ENCODE data around the gene TRIM2. TPM values are rescaled to one million over a fixed set of nuclear protein-coding genes. Genes with fewer than 3 reads are reported as not detected.

Gene TRIM2
- total and polyA plus RNA-seq, 2 of the 8 experiments (the other 6 are each of a cell fraction or from before 2014, with no cell fraction given), result 34.0 to 59.8 TPM

DNA sequence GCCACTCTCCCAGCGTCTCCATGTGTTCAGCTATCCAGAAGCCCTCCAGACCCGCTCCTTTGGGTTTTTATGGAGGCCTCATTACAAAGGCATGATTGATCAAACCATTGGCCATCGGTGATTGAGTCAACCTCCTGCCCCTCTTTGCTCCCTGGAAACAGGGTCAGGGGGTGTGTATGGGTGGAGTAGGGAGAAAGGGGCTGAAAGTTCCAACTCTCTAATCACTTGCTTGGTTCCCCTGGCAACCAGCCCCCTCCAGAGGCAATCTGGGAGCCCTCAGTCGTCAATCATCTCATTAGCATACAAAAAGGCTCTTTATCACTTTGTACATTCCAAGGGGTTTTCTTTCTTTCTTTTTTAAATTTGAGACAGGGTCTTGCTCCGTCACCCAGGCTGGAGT, 2.3 kb downstream of the TRIM2 start:
- Histone ChIP-seq H3K9ac (replicated peaks in 1 of 4; ENCODE audit: extremely low read depth in 1 of 4, low read depth in 3 of 4, low read length in 3 of 4) (no peak overlapping the region; a peak in 1 of 7 replicates), H3K4me2 (ENCODE audit: insufficient read depth in 1 of 2, low read depth in 2 of 2, low read length in 2 of 2) (peak overlapping the region; percentile 91 to 95), H2AK5ac (ENCODE audit: low read depth, low read length) (peak overlapping the region; percentile 97; the same call in 1 of the 2 replicates), H3K36me3 (ENCODE audit: control insufficient read depth in 2 of 4, insufficient read depth in 4 of 4, low read length in 3 of 4) (no peaks in the 10 kb centered on the region; a peak in 1 of 8 replicates), H3K27me3 (replicated peaks in 1 of 4; ENCODE audit: control insufficient read depth in 3 of 4, extremely low read depth in 1 of 4, insufficient read depth in 3 of 4, low read length in 3 of 4) (no peaks in the 10 kb centered on the region; a peak in 1 of 7 replicates), H2BK20ac (ENCODE audit: low read length) (no peak overlapping the region), H3K9me3 (ENCODE audit: insufficient read depth in 2 of 2, low read depth in 1 of 2, low read length in 1 of 2) (no peaks in the 10 kb centered on the region), H2BK5ac (ENCODE audit: low read depth, low read length) (peak overlapping the region; percentile 80; the same call in 1 of the 2 replicates), H4K8ac (ENCODE audit: extremely low read depth, insufficient read depth, low read length) (no peak overlapping the region), H3K79me1 (ENCODE audit: low read depth, low read length) (peaks cover 2% of the 10 kb centered on the region), H4K91ac (replicated peaks; ENCODE audit: insufficient read length, low read length) (no peak overlapping the region), H3K4me1 (replicated peaks in 1 of 4; ENCODE audit: control insufficient read depth in 3 of 4, insufficient read depth in 4 of 4, low read length in 3 of 4) (peaks cover 9 to 35% (median 24%) of the 10 kb centered on the region in 4 experiments), H3K79me2 (ENCODE audit: control insufficient read depth in 1 of 2, insufficient read depth in 2 of 2, low read length in 2 of 2) (peaks cover 0 to 4% of the 10 kb centered on the region in 2 experiments; a peak in 2 of 4 replicates), H2BK15ac (ENCODE audit: low read length) (no peak overlapping the region), H3K4me3 (ENCODE audit: extremely low read depth in 1 of 4, insufficient read depth in 2 of 4, low read depth in 3 of 4, low read length in 4 of 4) (peak overlapping the region in 2 of 4 experiments; percentile 1 to 58; a peak in 5 of 8 replicates), H3K56ac (replicated peaks; ENCODE audit: insufficient read length, low read depth, low read length) (no peak overlapping the region), H3K23me2 (ENCODE audit: low read depth, low read length) (peaks cover 11% of the 10 kb centered on the region), H4K5ac (ENCODE audit: insufficient read length, low read depth, low read length) (no peak overlapping the region), H2BK120ac (replicated peaks; ENCODE audit: low read depth, low read length) (no peak overlapping the region), H3K23ac (ENCODE audit: insufficient read length) (no peak overlapping the region), H2AFZ (ENCODE audit: low read length) (no peak overlapping the region), H3K14ac (ENCODE audit: insufficient read length) (no peak overlapping the region), H3K4ac (replicated peaks; ENCODE audit: insufficient read length, low read depth, low read length) (no peak overlapping the region), H3K27ac (ENCODE audit: low read depth, low read length) (no peak overlapping the region), H4K20me1 (replicated peaks in 1 of 2; ENCODE audit: control insufficient read depth in 1 of 2, insufficient read depth in 2 of 2, low read length in 2 of 2) (no peaks in the 10 kb centered on the region), H2BK12ac (ENCODE audit: low read depth, low read length) (peak overlapping the region; percentile 90), H3K18ac (ENCODE audit: extremely low read depth, low read length) (0 out of 2 replicates have a peak overlapping the region, but pooled peaks have one; percentile 40)
- CTCF ChIA-PET (ENCODE audit: partially characterized antibody), result interaction anchor here (0.6 to 4.8 kb wide), 10 partner anchors 13 to 112 kb away, joined by 3 to 25 read pairs (median 6); no protein-coding TSS in a partner anchor
- peak; percentile 95 for FAIRE-seq
- POLR2A ChIA-PET (ENCODE audit: partially characterized antibody), result interaction anchor here (0.7 to 2.3 kb wide), 5 partner anchors 42 to 54 kb away, joined by 3 to 9 read pairs (median 4); no protein-coding TSS in a partner anchor
- DNase-seq (ENCODE audit: low read depth in 1 of 2, low spot score in 2 of 2), result peak in 1 of 2 experiments; percentile 73
- 10% methylated on average over 5 of the region's 5 CpGs; no CpG with 5 or more reads in 1 of the 2 experiments for WGBS, 2 experiments (ENCODE audit: extremely low coverage in 1 of 2, insufficient coverage in 1 of 2, insufficient read length in 1 of 2, insufficient replicate concordance in 2 of 2, low coverage in 1 of 2, low lambda C conversion rate in 2 of 2, missing lambda C conversion rate in 1 of 2)
- TF ChIP-seq KDM4A (IDR thresholded peaks at IDR 0.05; ENCODE audit: low read depth, low read length, severe bottlenecking) (no peak), YY1 (IDR thresholded peaks at IDR 0.05; ENCODE audit: low read depth, low read length) (peak; percentile 31; the same call in 1 of the 2 replicates), SP1 (IDR thresholded peaks at IDR 0.05; ENCODE audit: low read depth, low read length) (peak; percentile 74; the same call in 1 of the 2 replicates), TEAD4 (IDR thresholded peaks at IDR 0.05; ENCODE audit: low read depth, low read length) (peak; percentile 86; the same call in 1 of the 2 replicates), SIN3A (conservative IDR thresholded peaks at IDR 0.05 in 1 of 2, IDR thresholded peaks at IDR 0.05 in 1 of 2; ENCODE audit: low read depth in 1 of 2, low read length in 2 of 2) (peak in 1 of 2 experiments; percentile 61; a peak in 1 of 4 replicates), CTBP2 (IDR thresholded peaks at IDR 0.05; ENCODE audit: borderline replicate concordance, insufficient read depth, insufficient read length, low read length) (no peak), BCL11A (IDR thresholded peaks at IDR 0.05; ENCODE audit: low read depth in 2 of 2, low read length in 2 of 2) (peak in 1 of 2 experiments; percentile 12), BRCA1 (IDR thresholded peaks at IDR 0.05; ENCODE audit: low read depth, low read length) (no peak), CBX5 (IDR thresholded peaks at IDR 0.05; ENCODE audit: low read depth, low read length) (no peak), ZNF274 (IDR thresholded peaks at IDR 0.05; ENCODE audit: borderline replicate concordance, extremely low read depth, low read length) (no peak)
- TF ChIP-seq, protein P1, sequence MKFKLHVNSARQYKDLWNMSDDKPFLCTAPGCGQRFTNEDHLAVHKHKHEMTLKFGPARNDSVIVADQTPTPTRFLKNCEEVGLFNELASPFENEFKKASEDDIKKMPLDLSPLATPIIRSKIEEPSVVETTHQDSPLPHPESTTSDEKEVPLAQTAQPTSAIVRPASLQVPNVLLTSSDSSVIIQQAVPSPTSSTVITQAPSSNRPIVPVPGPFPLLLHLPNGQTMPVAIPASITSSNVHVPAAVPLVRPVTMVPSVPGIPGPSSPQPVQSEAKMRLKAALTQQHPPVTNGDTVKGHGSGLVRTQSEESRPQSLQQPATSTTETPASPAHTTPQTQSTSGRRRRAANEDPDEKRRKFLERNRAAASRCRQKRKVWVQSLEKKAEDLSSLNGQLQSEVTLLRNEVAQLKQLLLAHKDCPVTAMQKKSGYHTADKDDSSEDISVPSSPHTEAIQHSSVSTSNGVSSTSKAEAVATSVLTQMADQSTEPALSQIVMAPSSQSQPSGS (IDR thresholded peaks at IDR 0.05; ENCODE audit: low read length), result no peak
